SK-N-SH treated with all-trans-retinoic acid at 6 μM for 48 hours (cell line): ENCODE measurements around the gene GIPC3.
"Not testable (repeated sequence)": the region's sequence is repeated elsewhere in the genome, so short reads cannot be mapped to it uniquely, and the experiment has no call there.

Experiments
- ATAC-seq: fragments of 200-7000 bp; cut with Tn5 transposase; 3 replicates; pipeline ENCODE4 v1.9.1; 2020; ENCODE audit warnings: mild to moderate bottlenecking, moderate library complexity
- ARNTL ChIP-seq: fragments of 450-650 bp; formaldehyde crosslinking; IDR thresholded peaks from 2 replicates; pipeline ENCODE4 v1.5.0; 2020; ENCODE audit warnings: low read depth, mild to moderate bottlenecking, moderate library complexity, borderline replicate concordance
- CREB5 ChIP-seq: fragments of 250-450 bp; sonication (Bioruptor Pico); IDR thresholded peaks from 2 replicates; pipeline ENCODE4 v1.5.1; 2020; ENCODE audit warnings: low read depth, mild to moderate bottlenecking, moderate library complexity
- ESRRG ChIP-seq: fragments of 250-450 bp; sonication (Bioruptor Pico); IDR thresholded peaks from 2 replicates; pipeline ENCODE4 v1.6.1; 2021; ENCODE audit warnings: mild to moderate bottlenecking
- GLIS3 ChIP-seq: fragments of 250-450 bp; sonication (Bioruptor Pico); IDR thresholded peaks from 2 replicates; pipeline ENCODE4 v1.5.0; 2020; ENCODE audit warnings: mild to moderate bottlenecking, moderate library complexity
- ISL1 ChIP-seq: fragments of 250-450 bp; sonication (Bioruptor Pico); IDR thresholded peaks from 2 replicates; pipeline ENCODE4 v2.1.2; 2022; ENCODE audit warnings: mild to moderate bottlenecking, moderate library complexity
- OSR1 ChIP-seq: fragments of 250-450 bp; sonication (Bioruptor Pico); IDR thresholded peaks from 2 replicates; pipeline ENCODE4 v1.8.0; 2022; ENCODE audit warnings: moderate library complexity, mild to moderate bottlenecking, inconsistent platforms
- PATZ1 ChIP-seq: fragments of 250-450 bp; sonication (Bioruptor Pico); IDR thresholded peaks from 2 replicates; pipeline ENCODE4 v1.8.0; 2020; ENCODE audit warnings: mild to moderate bottlenecking, moderate library complexity, borderline replicate concordance
- POU6F1 ChIP-seq: fragments of 250-450 bp; sonication (Bioruptor Pico); IDR thresholded peaks from 2 replicates; pipeline ENCODE4 v1.8.0; 2021; ENCODE audit warnings: low read depth, mild to moderate bottlenecking, moderate library complexity, borderline replicate concordance
- PPARA ChIP-seq: fragments of 250-450 bp; sonication (Bioruptor Pico); IDR thresholded peaks from 2 replicates; pipeline ENCODE4 v1.5.0; 2020; ENCODE audit warnings: mild to moderate bottlenecking, borderline replicate concordance
- RARB ChIP-seq: fragments of 250-450 bp; sonication (Bioruptor Pico); IDR thresholded peaks from 2 replicates; pipeline ENCODE4 v1.8.0; 2021; ENCODE audit warnings: mild to moderate bottlenecking, moderate library complexity
- SNAI2 ChIP-seq: fragments of 250-450 bp; sonication (Bioruptor Pico); IDR thresholded peaks from 2 replicates; pipeline ENCODE4 v1.5.0; 2020; ENCODE audit warnings: mild to moderate bottlenecking, moderate library complexity
- TCF4 ChIP-seq: fragments of 250-450 bp; sonication (Bioruptor Pico); IDR thresholded peaks from 2 replicates; pipeline ENCODE4 v1.8.0; 2021; ENCODE audit warnings: mild to moderate bottlenecking, moderate library complexity, borderline replicate concordance
- TOX ChIP-seq: fragments of 250-450 bp; sonication (Bioruptor Pico); IDR thresholded peaks from 2 replicates; pipeline ENCODE4 v1.8.0; 2021; ENCODE audit warnings: mild to moderate bottlenecking, moderate library complexity, borderline replicate concordance
- ZC3H10 ChIP-seq: fragments of 250-450 bp; sonication (Bioruptor Pico); IDR thresholded peaks from 2 replicates; pipeline ENCODE4 v1.5.1; 2021; ENCODE audit warnings: mild to moderate bottlenecking, moderate library complexity
- ZFP30 ChIP-seq: fragments of 450-650 bp; formaldehyde crosslinking; IDR thresholded peaks from 2 replicates; pipeline ENCODE4 v1.5.0; 2022; ENCODE audit warnings: mild to moderate bottlenecking, moderate library complexity
- ZNF70 ChIP-seq: fragments of 450-650 bp; formaldehyde crosslinking; IDR thresholded peaks from 2 replicates; pipeline ENCODE4 v1.5.0; 2020; ENCODE audit warnings: mild to moderate bottlenecking, moderate library complexity

GIPC3 gene

GRCh38 chr19:3627351-3627723 is 42.1 kb downstream of the GIPC3 start:
- no peak for ATAC-seq
- TF ChIP-seq GLIS3 (CRISPR knock-in tag) (no peak), CREB5 (0 out of 2 replicates have a peak, but pooled peaks have one; percentile 14)

GRCh38 chr19:3628766-3629165 is 43.5 kb downstream of the GIPC3 start:
- not testable (repeated sequence) for ATAC-seq

- no peak for ATAC-seq
- no peak for TF ChIP-seq OSR1 (CRISPR knock-in tag)
- no peak for TF ChIP-seq PATZ1 (CRISPR knock-in tag)
- TF ChIP-seq ZC3H10 (CRISPR knock-in tag), result no peak
- TF ChIP-seq ISL1 (CRISPR knock-in tag), result no peak
- no peak for TF ChIP-seq ZFP30 (CRISPR knock-in tag)
- TF ChIP-seq GLIS3 (CRISPR knock-in tag), result no peak
- no peak for TF ChIP-seq ARNTL (CRISPR knock-in tag)
- TF ChIP-seq SNAI2 (CRISPR knock-in tag), result no peak
- no peak for TF ChIP-seq PPARA (CRISPR knock-in tag)
- no peak for TF ChIP-seq TCF4
- no peak for TF ChIP-seq POU6F1 (CRISPR knock-in tag)
These were observed 46.0 kb downstream of the GIPC3 start for GRCh38 chr19:3631053-3631861.

GRCh38 chr19:3632098-3632497 is 46.8 kb downstream of the GIPC3 start:
- no peak for ATAC-seq

GRCh38 chr19:3632739-3633558 is 47.7 kb downstream of the GIPC3 start:
- TF ChIP-seq CREB5 (no peak), ZNF70 (CRISPR knock-in tag) (no peak)
- TF ChIP-seq, all 23 proteins: peak for 0
- ATAC-seq, result no peak

More at GRCh38 chr19:3632098-3632497, 46.8 kb downstream of the GIPC3 start:
- TF ChIP-seq ZNF70 (CRISPR knock-in tag), result no peak

GRCh38 chr19:3633559-3633988 is 48.3 kb downstream of the GIPC3 start:
- ATAC-seq, result no peak
- TF ChIP-seq TOX, result no peak
- TF ChIP-seq RARB (CRISPR knock-in tag), result no peak
- TF ChIP-seq ESRRG (CRISPR knock-in tag), result no peak
- TF ChIP-seq, all 23 proteins: peak for 0
